ENCODE data around the gene SORD. TPM values are rescaled to one million over a fixed set of nuclear protein-coding genes. Genes with fewer than 3 reads are reported as not detected.
"Not testable (repeated sequence)": the region's sequence is repeated elsewhere in the genome, so short reads cannot be mapped to it uniquely, and the experiment has no call there.

Gene SORD
- total RNA-seq, 2 donors from 2014 or later: 197 to 593 TPM

GRCh38 chr15:45102226-45102625, 79.2 kb downstream of the SORD start:
- TF ChIP-seq POLR2AphosphoS5 (IDR thresholded peaks at IDR 0.05): no peak
- TF ChIP-seq, protein P1, sequence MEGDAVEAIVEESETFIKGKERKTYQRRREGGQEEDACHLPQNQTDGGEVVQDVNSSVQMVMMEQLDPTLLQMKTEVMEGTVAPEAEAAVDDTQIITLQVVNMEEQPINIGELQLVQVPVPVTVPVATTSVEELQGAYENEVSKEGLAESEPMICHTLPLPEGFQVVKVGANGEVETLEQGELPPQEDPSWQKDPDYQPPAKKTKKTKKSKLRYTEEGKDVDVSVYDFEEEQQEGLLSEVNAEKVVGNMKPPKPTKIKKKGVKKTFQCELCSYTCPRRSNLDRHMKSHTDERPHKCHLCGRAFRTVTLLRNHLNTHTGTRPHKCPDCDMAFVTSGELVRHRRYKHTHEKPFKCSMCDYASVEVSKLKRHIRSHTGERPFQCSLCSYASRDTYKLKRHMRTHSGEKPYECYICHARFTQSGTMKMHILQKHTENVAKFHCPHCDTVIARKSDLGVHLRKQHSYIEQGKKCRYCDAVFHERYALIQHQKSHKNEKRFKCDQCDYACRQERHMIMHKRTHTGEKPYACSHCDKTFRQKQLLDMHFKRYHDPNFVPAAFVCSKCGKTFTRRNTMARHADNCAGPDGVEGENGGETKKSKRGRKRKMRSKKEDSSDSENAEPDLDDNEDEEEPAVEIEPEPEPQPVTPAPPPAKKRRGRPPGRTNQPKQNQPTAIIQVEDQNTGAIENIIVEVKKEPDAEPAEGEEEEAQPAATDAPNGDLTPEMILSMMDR (IDR thresholded peaks at IDR 0.05): no peak
- TF ChIP-seq POLR2A (IDR thresholded peaks at IDR 0.05): no peak
- H3K27me3 ChIP-seq (replicated peaks; ENCODE audit: insufficient read depth): no peaks in the 10 kb centered on the region
- no peak overlapping the region for H3K4me3 ChIP-seq
- H3K27ac ChIP-seq: no peak overlapping the region
- DNase-seq (ENCODE audit: low spot score): no peak
- no peaks in the 10 kb centered on the region for H3K9me3 ChIP-seq
- WGBS: 84% methylated on average over 6 of the region's 6 CpGs
- no peaks in the 10 kb centered on the region for H3K4me1 ChIP-seq (replicated peaks)
- intact Hi-C loops (cut with DNase I): no loop called here
- H3K36me3 ChIP-seq: no peaks in the 10 kb centered on the region

DNA sequence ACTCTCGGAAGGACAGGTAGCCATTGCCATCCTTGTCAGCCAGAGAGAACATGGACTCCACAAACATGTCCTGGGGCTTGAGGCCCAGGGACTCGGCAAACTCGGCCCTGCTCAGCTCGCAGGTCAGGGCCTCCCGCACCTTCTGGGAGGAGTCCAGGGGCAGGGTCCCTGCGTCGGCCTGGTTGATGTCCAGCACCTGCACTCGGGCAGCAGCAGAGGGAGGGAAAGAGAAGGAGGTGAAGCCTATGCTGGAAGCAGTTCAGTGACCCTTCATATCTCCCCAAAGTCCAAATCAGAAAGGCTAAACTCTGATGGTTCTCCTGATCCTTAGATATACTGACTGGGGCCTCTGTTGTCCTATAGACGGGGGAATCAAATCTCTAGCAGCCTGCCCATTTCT, 81.2 kb downstream of the SORD start:
- H3K27me3 ChIP-seq (replicated peaks; ENCODE audit: insufficient read depth); intact Hi-C loops (cut with DNase I); H3K9me3 ChIP-seq; H3K4me1 ChIP-seq (replicated peaks); H3K27ac ChIP-seq; H3K4me3 ChIP-seq; DNase-seq (ENCODE audit: low spot score); H3K36me3 ChIP-seq: not testable (repeated sequence)
- WGBS: 97% methylated on average over 9 of the region's 9 CpGs

DNA sequence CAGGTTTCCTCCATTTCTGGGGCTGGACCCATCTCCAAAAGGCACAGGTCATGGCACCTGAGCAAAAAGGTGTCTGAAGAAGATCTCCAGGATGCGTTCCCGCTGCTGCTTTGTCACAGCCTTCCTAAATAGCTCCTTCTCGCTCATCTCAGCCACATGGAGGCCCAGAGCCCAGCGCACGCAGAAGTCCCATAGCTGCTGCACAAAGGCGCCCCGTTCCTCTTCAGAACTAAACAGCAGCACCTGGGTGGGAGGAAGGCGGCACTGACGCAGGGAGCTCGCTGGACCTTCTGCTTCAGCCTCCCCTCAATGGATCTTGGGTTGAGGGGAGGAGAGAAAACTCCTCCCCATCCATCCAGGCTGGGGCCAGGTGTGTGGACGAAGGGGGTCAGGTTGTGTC, 82.6 kb downstream of the SORD start:
- H3K27me3 ChIP-seq (replicated peaks; ENCODE audit: insufficient read depth): peaks cover 6% of the 10 kb centered on the region
- no peak for TF ChIP-seq POLR2AphosphoS5 (IDR thresholded peaks at IDR 0.05)
- TF ChIP-seq, protein P1 (IDR thresholded peaks at IDR 0.05): no peak
- no peak for TF ChIP-seq POLR2A (IDR thresholded peaks at IDR 0.05)
- 95% methylated on average over 11 of the region's 11 CpGs for WGBS
- no peaks in the 10 kb centered on the region for H3K9me3 ChIP-seq
- no peaks in the 10 kb centered on the region for H3K36me3 ChIP-seq
- DNase-seq (ENCODE audit: low spot score): no peak
- no peak overlapping the region for H3K4me3 ChIP-seq
- H3K27ac ChIP-seq: no peak overlapping the region
- intact Hi-C loops (cut with DNase I): no loop called here
- no peaks in the 10 kb centered on the region for H3K4me1 ChIP-seq (replicated peaks)

GRCh38 chr15:45106002-45106790, 83.2 kb downstream of the SORD start:
- no peaks in the 10 kb centered on the region for H3K9me3 ChIP-seq
- TF ChIP-seq, protein P1 (IDR thresholded peaks at IDR 0.05): no peak
- TF ChIP-seq POLR2A (IDR thresholded peaks at IDR 0.05) (no peak), POLR2AphosphoS5 (IDR thresholded peaks at IDR 0.05) (no peak)
- intact Hi-C loops (cut with DNase I): no loop called here
- H3K27ac ChIP-seq: no peak overlapping the region
- H3K36me3 ChIP-seq: no peaks in the 10 kb centered on the region
- no peak overlapping the region for H3K4me3 ChIP-seq
- 77% methylated on average over 15 of the region's 15 CpGs for WGBS
- H3K4me1 ChIP-seq (replicated peaks): no peaks in the 10 kb centered on the region
- no peak for DNase-seq (ENCODE audit: low spot score)
- H3K27me3 ChIP-seq (replicated peaks; ENCODE audit: insufficient read depth): peaks cover 6% of the 10 kb centered on the region

- 96% methylated on average over 10 of the region's 10 CpGs for WGBS
- no peaks in the 10 kb centered on the region for H3K9me3 ChIP-seq
- no peak overlapping the region for H3K4me3 ChIP-seq
- peaks cover 21% of the 10 kb centered on the region for H3K27me3 ChIP-seq (replicated peaks; ENCODE audit: insufficient read depth)
- no peak for DNase-seq (ENCODE audit: low spot score)
- no peak overlapping the region for H3K27ac ChIP-seq
- peaks cover under 1% of the 10 kb centered on the region for H3K4me1 ChIP-seq (replicated peaks)
- intact Hi-C loops (cut with DNase I): no loop called here
- TF ChIP-seq POLR2A (IDR thresholded peaks at IDR 0.05) (no peak), POLR2AphosphoS5 (IDR thresholded peaks at IDR 0.05) (no peak)
- TF ChIP-seq, protein P1 (IDR thresholded peaks at IDR 0.05): no peak
- no peaks in the 10 kb centered on the region for H3K36me3 ChIP-seq
Measured at GRCh38 chr15:45107941-45108630, 85.1 kb downstream of the SORD start.
